Ovary (tissue), 9 donors: ENCODE results near the gene NAB1. TPM values are rescaled to one million over a fixed set of nuclear protein-coding genes. Genes with fewer than 3 reads are reported as not detected.

ENCODE experiments used
- DNase-seq, 5 donors: peaks; one replicate each; pipeline ENCODE4 v3.0.0-alpha.2; 2019 to 2020
- H3K27ac ChIP-seq, 2 donors: fragments of 200-600 bp; one replicate each; pipeline versions ENCODE4 v1.5.1 to v1.8.0; 2019 to 2022
- H3K27me3 ChIP-seq: fragments of 200-600 bp; one replicate; pipeline ENCODE4 v1.8.0; 2022
- H3K36me3 ChIP-seq: fragments of 200-600 bp; sonication (generic); one replicate; pipeline ENCODE4 v1.5.1; 2019
- H3K4me1 ChIP-seq: one replicate; pipeline ENCODE4 v1.8.1; 2013; ENCODE audit warnings: mild to moderate bottlenecking, moderate library complexity; ENCODE audit not compliant: insufficient read depth
- H3K4me3 ChIP-seq: fragments of 200-600 bp; sonication (generic); one replicate; pipeline ENCODE4 v1.5.1; 2017
- H3K9me3 ChIP-seq, 2 donors: fragments of 200-600 bp in 1 of 2; sonication (generic) in 1 of 2; one replicate each; pipeline versions ENCODE4 v1.5.1 to v1.8.1; 2013 to 2019; ENCODE audit warnings: mild to moderate bottlenecking in 1 of 2, moderate library complexity in 1 of 2
- EP300 ChIP-seq: sonication (generic); formaldehyde crosslinking; IDR thresholded peaks from one replicate; pipeline ENCODE4 v1.6.1; 2017; ENCODE audit warnings: antibody characterized with exemption
- POLR2A ChIP-seq: fragments of 450-650 bp; IDR thresholded peaks from one replicate; pipeline ENCODE4 v1.6.1; 2017; ENCODE audit warnings: antibody characterized with exemption, mild to moderate bottlenecking, moderate library complexity
- WGBS, 3 donors: extraction: QIAGEN DNeasy Blood & Tissue Kit in 1 of 3; methylation state at CpG; one replicate each; pipeline versions ENCODE4 v1.1.5 to v1.1.7; 2013 to 2017; 5-methylcytosine and 5-hydroxymethylcytosine counted together
- intact Hi-C, 4 donors: fragments of 100-400 bp; cut with DNase I; formaldehyde crosslinking; loops; one replicate each; pipeline versions ENCODE4 v1.11.0 to v1.15.1; 2022 to 2023
- polyA plus RNA-seq, 2 donors: library from polyadenylated mRNA; stranded (reverse); fragments of 200-250 nt in 1 of 2; fragments of 350-450 nt in 1 of 2; fragmentation: Illumina TruSeq in 1 of 2; extraction: RNeasy Lipid Tissue Mini Kit (QIAGEN cat#74804) in 1 of 2; gene quantifications; one replicate each; pipeline ENCODE4 v1.2.3, GENCODE V29; 2013 to 2014
- total RNA-seq, 7 donors: library from RNA; depleted of rRNA in 2 of 7; stranded (reverse); fragments of >200 nt in 2 of 7; fragmentation: NEBNext Ultra II Directional in 3 of 7; extraction: Animal tissue kit (Norgen Biotek cat#: 25700) in 3 of 7; gene quantifications; one replicate each; pipeline versions ENCODE4 v1.1.0 to v1.2.4, GENCODE V29; 2016 to 2023
- TF ChIP-seq, protein P1 (sequence below), 3 donors: fragments of 450-650 bp in 2 of 3; fragments of 200-600 bp in 1 of 3; IDR thresholded peaks; one replicate each; pipeline versions ENCODE4 v1.5.1 to v1.8.0; 2016 to 2022; ENCODE audit warnings: antibody characterized with exemption in 3 of 3, mild to moderate bottlenecking in 1 of 3
- donor health status: DM: no; HTN: no; CAD: no; lungs with moderate emphysema.
- donor health status: DM: no; HTN: no; CAD: no.
- donor health status: Bipolar disorder and iron deficiency.
- donor health status: DM: yes; HTN: yes; CAD: no.
- donor health status: DM: no; HTN: no; CAD: no.
- donor health status: DM: yes; HTN: yes; CAD: no.

Gene NAB1
- total and polyA plus RNA-seq, 9 donors = 17.5 to 53.7 (median 39.8) TPM

DNA sequence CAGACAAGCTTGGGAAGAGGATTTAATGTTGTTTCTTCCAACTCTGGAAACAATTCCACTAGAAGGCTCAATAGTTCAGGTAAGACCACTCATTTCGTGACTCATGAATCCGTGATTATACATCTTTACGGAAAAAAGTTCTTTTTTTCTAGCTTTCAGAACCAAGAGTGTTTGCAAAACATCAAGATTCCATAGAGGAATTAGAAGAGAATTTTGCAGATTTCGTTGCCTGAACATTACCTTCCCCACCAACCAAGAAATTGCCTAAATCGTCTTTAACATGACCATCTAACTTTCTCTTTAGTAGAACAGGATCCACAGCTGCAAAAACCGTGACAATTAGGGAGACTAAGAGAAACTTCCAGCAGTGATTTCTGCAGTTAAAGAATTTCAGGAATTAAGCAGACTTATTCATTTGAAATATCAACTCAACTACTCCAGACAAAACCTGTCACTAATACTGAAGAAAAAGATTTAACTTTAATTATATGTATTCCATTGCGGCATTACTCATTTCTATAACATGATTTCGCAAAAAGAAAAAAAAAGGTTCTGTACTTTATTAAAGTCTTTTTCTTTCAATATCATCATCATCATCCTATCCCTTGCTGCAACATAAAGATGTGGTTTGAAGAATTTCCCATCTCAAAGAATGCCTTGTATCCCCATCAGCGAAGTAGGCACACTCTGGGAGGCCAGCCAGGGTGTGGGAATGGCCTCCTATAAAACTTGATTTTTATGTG, 1.9 kb upstream of the NAB1 start:
- H3K9me3 ChIP-seq = no peaks in the 10 kb centered on the region
- 23 to 33% (median 27%) methylated on average over 9 of the region's 9 CpGs for WGBS, 3 donors
- no peaks in the 10 kb centered on the region for H3K27me3 ChIP-seq
- TF ChIP-seq EP300 = no peak
- H3K27ac ChIP-seq = no peak overlapping the region
- no peaks in the 10 kb centered on the region for H3K36me3 ChIP-seq
- DNase-seq = no peak
- intact Hi-C loops = loop anchor here in 3 of 4 donors (5.0 to 10.0 kb wide), 2 partner anchors 112 to 115 kb away; partner anchors contain the start of gene NEMP2 (in 3 of the 3)
- H3K4me1 ChIP-seq = no peaks in the 10 kb centered on the region
- H3K4me3 ChIP-seq = no peak overlapping the region

DNA sequence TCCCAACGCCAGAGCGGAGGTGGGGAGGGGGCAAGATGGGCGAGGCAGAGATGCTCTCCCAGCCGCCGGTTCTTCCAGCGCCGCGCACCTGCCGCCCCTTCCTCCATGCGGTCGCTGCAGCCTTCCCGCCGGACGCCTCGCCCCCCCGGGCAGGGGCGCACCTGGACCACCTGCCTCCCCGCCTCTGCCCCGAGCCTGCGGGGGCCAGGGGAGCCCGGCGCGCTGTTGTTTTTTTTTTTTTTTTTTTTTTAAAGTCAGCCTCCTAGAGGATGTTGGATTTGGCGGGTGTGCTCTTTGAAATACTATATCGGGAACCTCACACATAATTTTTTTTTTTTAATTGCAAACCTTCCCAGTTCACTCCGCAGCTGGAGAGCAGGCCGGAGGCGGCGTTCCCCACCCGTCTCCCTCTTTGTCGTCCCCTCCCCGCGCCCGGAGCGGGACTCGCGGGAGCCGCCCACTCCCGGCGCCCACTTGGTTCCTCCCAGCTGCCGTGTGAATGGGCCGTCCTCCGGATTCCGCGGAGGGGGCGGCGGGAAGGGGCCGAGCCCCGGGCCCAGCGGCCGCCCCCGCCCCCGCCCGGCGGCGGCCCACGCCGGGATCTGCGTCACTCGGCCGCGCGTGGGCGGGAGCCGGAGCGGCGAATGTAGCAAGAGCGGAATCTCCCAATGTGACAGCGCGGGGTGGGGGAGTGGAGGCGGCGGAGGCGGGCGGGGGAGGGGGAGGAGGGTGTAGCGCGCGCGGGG, 421 bp upstream of the NAB1 start:
- 0 to 1% (median 1%) methylated on average over 49 to 78 of the region's 78 CpGs for WGBS, 3 donors
- peak; percentile 44 for TF ChIP-seq POLR2A
- TF ChIP-seq, protein P1, sequence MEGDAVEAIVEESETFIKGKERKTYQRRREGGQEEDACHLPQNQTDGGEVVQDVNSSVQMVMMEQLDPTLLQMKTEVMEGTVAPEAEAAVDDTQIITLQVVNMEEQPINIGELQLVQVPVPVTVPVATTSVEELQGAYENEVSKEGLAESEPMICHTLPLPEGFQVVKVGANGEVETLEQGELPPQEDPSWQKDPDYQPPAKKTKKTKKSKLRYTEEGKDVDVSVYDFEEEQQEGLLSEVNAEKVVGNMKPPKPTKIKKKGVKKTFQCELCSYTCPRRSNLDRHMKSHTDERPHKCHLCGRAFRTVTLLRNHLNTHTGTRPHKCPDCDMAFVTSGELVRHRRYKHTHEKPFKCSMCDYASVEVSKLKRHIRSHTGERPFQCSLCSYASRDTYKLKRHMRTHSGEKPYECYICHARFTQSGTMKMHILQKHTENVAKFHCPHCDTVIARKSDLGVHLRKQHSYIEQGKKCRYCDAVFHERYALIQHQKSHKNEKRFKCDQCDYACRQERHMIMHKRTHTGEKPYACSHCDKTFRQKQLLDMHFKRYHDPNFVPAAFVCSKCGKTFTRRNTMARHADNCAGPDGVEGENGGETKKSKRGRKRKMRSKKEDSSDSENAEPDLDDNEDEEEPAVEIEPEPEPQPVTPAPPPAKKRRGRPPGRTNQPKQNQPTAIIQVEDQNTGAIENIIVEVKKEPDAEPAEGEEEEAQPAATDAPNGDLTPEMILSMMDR (IDR thresholded peaks at IDR 0.05) = no peak
- Histone ChIP-seq H3K9me3 (no peaks in the 10 kb centered on the region), H3K36me3 (no peaks in the 10 kb centered on the region), H3K27ac (peak overlapping the region; percentile 62 to 75), H3K4me3 (peak overlapping the region; percentile 98), H3K4me1 (no peaks in the 10 kb centered on the region), H3K27me3 (no peaks in the 10 kb centered on the region)
- DNase-seq = peak; percentile 89 to 93 (median 92)
- intact Hi-C loops = loop anchor here in 3 of 4 donors (5.0 to 10.0 kb wide), 2 partner anchors 114 to 116 kb away; partner anchors contain the start of gene NEMP2 (in 3 of the 3)

DNA sequence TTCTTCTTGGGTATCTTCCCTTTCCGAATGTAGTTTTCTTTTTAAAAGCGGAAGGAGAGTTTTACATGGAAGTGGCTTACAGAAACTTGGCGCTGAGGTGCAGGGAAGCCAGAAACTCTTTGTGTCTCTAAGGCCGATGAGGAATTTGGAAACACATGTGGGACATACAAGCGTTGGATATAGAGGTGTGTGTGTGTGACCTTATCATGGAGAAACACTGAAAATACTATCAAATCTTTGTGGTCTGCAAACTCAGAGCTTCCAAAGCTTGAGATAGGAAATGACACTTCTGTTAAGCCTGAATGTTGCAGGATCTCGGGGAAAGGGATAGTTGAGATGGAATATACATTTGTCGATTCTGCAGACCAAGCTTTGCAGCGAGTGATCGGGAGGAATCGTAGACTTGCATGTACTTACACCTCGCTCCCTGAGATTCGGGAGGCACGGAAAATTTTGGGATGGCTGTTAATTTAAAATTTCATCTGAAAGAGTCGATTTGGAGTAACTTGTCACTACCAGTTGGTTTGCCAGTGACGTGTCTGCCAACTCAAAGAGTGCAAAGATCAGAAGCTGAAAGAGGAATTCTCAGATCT, 1.0 kb downstream of the NAB1 start:
- no peak for DNase-seq

GRCh38 chr2:190651413-190651812, 2.5 kb downstream of the NAB1 start:
- no peak overlapping the region for H3K27ac ChIP-seq
- no peaks in the 10 kb centered on the region for H3K36me3 ChIP-seq
- intact Hi-C loops = no loop called here
- H3K4me1 ChIP-seq = peaks cover 3% of the 10 kb centered on the region
- TF ChIP-seq, protein P1 (IDR thresholded peaks at IDR 0.05) = no peak
- TF ChIP-seq POLR2A (no peak), EP300 (no peak)
- H3K4me3 ChIP-seq = no peak overlapping the region
- DNase-seq = no peak
- H3K27me3 ChIP-seq = no peaks in the 10 kb centered on the region
- 94 to 97% (median 97%) methylated on average over 2 of the region's 2 CpGs for WGBS, 3 donors
- no peaks in the 10 kb centered on the region for H3K9me3 ChIP-seq

More for the DNA sequence above, 1.0 kb downstream of the NAB1 start:
- H3K36me3 ChIP-seq = no peaks in the 10 kb centered on the region
- peak overlapping the region; percentile 98 for H3K4me3 ChIP-seq
- TF ChIP-seq, protein P1 (IDR thresholded peaks at IDR 0.05) = no peak
- TF ChIP-seq EP300 (no peak), POLR2A (no peak)
- no peaks in the 10 kb centered on the region for H3K4me1 ChIP-seq
- intact Hi-C loops = loop anchor here in 3 of 4 donors (5.0 to 10.0 kb wide), 2 partner anchors 115 to 118 kb away; partner anchors contain the start of gene NEMP2 (in 3 of the 3)
- no peaks in the 10 kb centered on the region for H3K27me3 ChIP-seq
- peak overlapping the region; percentile 84 to 87 for H3K27ac ChIP-seq
- WGBS, 3 donors = 0 to 1% (median 1%) methylated on average over 15 of the region's 15 CpGs
- H3K9me3 ChIP-seq = no peaks in the 10 kb centered on the region
